PC-9 (cell line): Measurements from ENCODE around the gene HMCES.

Experiments used
- EZH2 ChIP-seq: fragments of 200-600 bp; sonication (generic); IDR thresholded peaks from 2 replicates; pipeline ENCODE4 v1.8.0; 2017; ENCODE audit warnings: antibody characterized with exemption, low read depth
- TF ChIP-seq, protein P1 (sequence below): fragments of 200-600 bp; sonication (generic); conservative IDR thresholded peaks from 2 replicates; pipeline ENCODE4 v1.6.1; 2017; ENCODE audit warnings: mixed run types, antibody characterized with exemption, mild to moderate bottlenecking, moderate library complexity

DNA sequence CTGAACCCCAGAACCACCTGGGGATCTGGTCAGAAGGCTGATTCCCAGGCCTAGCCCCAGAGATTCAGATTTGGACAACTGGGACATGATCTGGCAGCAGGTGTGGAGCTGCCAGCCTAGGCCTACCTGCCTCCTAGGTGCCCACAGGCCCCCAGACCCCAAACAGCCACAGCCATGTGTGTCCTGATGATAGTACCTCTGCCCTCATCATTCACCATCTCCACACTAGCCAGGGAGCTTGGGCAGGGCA, 34.7 kb downstream of the HMCES start:
- TF ChIP-seq, protein P1, sequence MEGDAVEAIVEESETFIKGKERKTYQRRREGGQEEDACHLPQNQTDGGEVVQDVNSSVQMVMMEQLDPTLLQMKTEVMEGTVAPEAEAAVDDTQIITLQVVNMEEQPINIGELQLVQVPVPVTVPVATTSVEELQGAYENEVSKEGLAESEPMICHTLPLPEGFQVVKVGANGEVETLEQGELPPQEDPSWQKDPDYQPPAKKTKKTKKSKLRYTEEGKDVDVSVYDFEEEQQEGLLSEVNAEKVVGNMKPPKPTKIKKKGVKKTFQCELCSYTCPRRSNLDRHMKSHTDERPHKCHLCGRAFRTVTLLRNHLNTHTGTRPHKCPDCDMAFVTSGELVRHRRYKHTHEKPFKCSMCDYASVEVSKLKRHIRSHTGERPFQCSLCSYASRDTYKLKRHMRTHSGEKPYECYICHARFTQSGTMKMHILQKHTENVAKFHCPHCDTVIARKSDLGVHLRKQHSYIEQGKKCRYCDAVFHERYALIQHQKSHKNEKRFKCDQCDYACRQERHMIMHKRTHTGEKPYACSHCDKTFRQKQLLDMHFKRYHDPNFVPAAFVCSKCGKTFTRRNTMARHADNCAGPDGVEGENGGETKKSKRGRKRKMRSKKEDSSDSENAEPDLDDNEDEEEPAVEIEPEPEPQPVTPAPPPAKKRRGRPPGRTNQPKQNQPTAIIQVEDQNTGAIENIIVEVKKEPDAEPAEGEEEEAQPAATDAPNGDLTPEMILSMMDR = no peak
- TF ChIP-seq EZH2 = no peak
